Ovary (tissue), 3 donors: ENCODE measurements around the gene TESK2.

Experiments
- EP300 ChIP-seq: sonication (generic); formaldehyde crosslinking; IDR thresholded peaks from one replicate; pipeline ENCODE4 v1.6.1; 2017; ENCODE audit warnings: antibody characterized with exemption
- POLR2A ChIP-seq: fragments of 450-650 bp; IDR thresholded peaks from one replicate; pipeline ENCODE4 v1.6.1; 2017; ENCODE audit warnings: antibody characterized with exemption, mild to moderate bottlenecking, moderate library complexity
- TF ChIP-seq, protein P1 (sequence below), 3 donors: fragments of 450-650 bp in 2 of 3; fragments of 200-600 bp in 1 of 3; IDR thresholded peaks; one replicate each; pipeline versions ENCODE4 v1.5.1 to v1.8.0; 2016 to 2022; ENCODE audit warnings: antibody characterized with exemption in 3 of 3, mild to moderate bottlenecking in 1 of 3
- donor health status: DM: no; HTN: no; CAD: no.

- TF ChIP-seq POLR2A (no peak), EP300 (no peak)
- TF ChIP-seq, protein P1, sequence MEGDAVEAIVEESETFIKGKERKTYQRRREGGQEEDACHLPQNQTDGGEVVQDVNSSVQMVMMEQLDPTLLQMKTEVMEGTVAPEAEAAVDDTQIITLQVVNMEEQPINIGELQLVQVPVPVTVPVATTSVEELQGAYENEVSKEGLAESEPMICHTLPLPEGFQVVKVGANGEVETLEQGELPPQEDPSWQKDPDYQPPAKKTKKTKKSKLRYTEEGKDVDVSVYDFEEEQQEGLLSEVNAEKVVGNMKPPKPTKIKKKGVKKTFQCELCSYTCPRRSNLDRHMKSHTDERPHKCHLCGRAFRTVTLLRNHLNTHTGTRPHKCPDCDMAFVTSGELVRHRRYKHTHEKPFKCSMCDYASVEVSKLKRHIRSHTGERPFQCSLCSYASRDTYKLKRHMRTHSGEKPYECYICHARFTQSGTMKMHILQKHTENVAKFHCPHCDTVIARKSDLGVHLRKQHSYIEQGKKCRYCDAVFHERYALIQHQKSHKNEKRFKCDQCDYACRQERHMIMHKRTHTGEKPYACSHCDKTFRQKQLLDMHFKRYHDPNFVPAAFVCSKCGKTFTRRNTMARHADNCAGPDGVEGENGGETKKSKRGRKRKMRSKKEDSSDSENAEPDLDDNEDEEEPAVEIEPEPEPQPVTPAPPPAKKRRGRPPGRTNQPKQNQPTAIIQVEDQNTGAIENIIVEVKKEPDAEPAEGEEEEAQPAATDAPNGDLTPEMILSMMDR (IDR thresholded peaks at IDR 0.05): no peak
These were observed 81.7 kb downstream of the TESK2 start for GRCh38 chr1:45409276-45409675.
